SU-DHL-6 (cell line): Measurements from ENCODE around the gene GPR15.

ENCODE experiments used
- H2AFZ ChIP-seq: fragments of 200-600 bp; sonication (generic); 2 replicates; pipeline ENCODE4 v1.6.1; 2014; ENCODE audit warnings: low read depth, mild to moderate bottlenecking, moderate library complexity, mixed read lengths, antibody characterized with exemption, low read length; ENCODE audit not compliant: severe bottlenecking
- H3F3A ChIP-seq: fragments of 200-600 bp; shearing (Covaris generic); 2 replicates; pipeline ENCODE4 v1.6.0; 2016; ENCODE audit warnings: antibody characterized with exemption, mild to moderate bottlenecking; ENCODE audit not compliant: insufficient read depth
- H3K27ac ChIP-seq: fragments of 200-600 bp; sonication (generic); 2 replicates; pipeline ENCODE4 v1.5.1; 2016; ENCODE audit warnings: low read depth, mild to moderate bottlenecking, low read length, moderate library complexity, mixed read lengths
- H3K27me3 ChIP-seq: fragments of 200-600 bp; sonication (generic), shearing (Covaris generic); 2 replicates; pipeline ENCODE4 v1.6.0; 2014; ENCODE audit warnings: mild to moderate bottlenecking, low read length
- H3K36me3 ChIP-seq: fragments of 200-600 bp; sonication (generic); 2 replicates; pipeline ENCODE4 v1.6.1; 2014; ENCODE audit warnings: mild to moderate bottlenecking, low read length, mixed read lengths
- H3K4me2 ChIP-seq: fragments of 300-600, 200-600 bp; shearing (Covaris generic), sonication (generic); 2 replicates; pipeline ENCODE4 v1.6.0; 2014; ENCODE audit warnings: low read length, low read depth, mild to moderate bottlenecking; ENCODE audit not compliant: poor library complexity, severe bottlenecking
- H3K4me3 ChIP-seq: fragments of 200-600 bp; sonication (generic); 2 replicates; pipeline ENCODE4 v1.5.1; 2014; ENCODE audit warnings: antibody characterized with exemption, low read length, mild to moderate bottlenecking, mixed read lengths; ENCODE audit not compliant: insufficient read depth, poor library complexity, severe bottlenecking
- H3K79me2 ChIP-seq: fragments of 200-600 bp; sonication (generic); 2 replicates; pipeline ENCODE4 v1.6.1; 2014; ENCODE audit warnings: mild to moderate bottlenecking, low read length, moderate library complexity; ENCODE audit not compliant: insufficient read depth
- H3K9ac ChIP-seq: fragments of 200-600 bp; sonication (generic); 2 replicates; pipeline ENCODE4 v1.7.0; 2014; ENCODE audit warnings: mild to moderate bottlenecking, low read length
- H3K9me2 ChIP-seq: fragments of 200-600 bp; sonication (generic); replicated peaks from 2 replicates; pipeline ENCODE4 v1.6.1; 2014; ENCODE audit warnings: low read length; ENCODE audit not compliant: insufficient read depth
- H3K9me3 ChIP-seq: fragments of 200-600 bp; sonication (generic); 2 replicates; pipeline ENCODE4 v1.6.1; 2014; ENCODE audit warnings: low read length, mixed read lengths; ENCODE audit not compliant: insufficient read depth
- H4K20me1 ChIP-seq: fragments of 200-600 bp; sonication (generic); 2 replicates; pipeline ENCODE4 v1.6.1; 2014; ENCODE audit warnings: low read depth, mild to moderate bottlenecking, antibody characterized with exemption, low read length, moderate library complexity, mixed read lengths
- EZH2phosphoT487 ChIP-seq: fragments of 200-600 bp; sonication (generic), shearing (Covaris generic); conservative IDR thresholded peaks from 2 replicates; pipeline ENCODE4 v1.6.1; 2018; ENCODE audit warnings: mild to moderate bottlenecking, antibody characterized with exemption, low read length, moderate library complexity, mixed read lengths
- TF ChIP-seq, protein P1 (sequence below): fragments of 200-600 bp; sonication (generic); IDR thresholded peaks from one replicate; pipeline ENCODE4 v1.5.1; 2017; ENCODE audit warnings: antibody characterized with exemption, mild to moderate bottlenecking, low read length, moderate library complexity; ENCODE audit not compliant: insufficient read depth, poor library complexity, severe bottlenecking

The GPR15 gene

GRCh38 chr3:98521897-98522543, 9.8 kb upstream of the GPR15 start:
- no peaks in the 10 kb centered on the region for H3F3A ChIP-seq
- H2AFZ ChIP-seq, result peak overlapping the region; percentile 14
- TF ChIP-seq, protein P1, sequence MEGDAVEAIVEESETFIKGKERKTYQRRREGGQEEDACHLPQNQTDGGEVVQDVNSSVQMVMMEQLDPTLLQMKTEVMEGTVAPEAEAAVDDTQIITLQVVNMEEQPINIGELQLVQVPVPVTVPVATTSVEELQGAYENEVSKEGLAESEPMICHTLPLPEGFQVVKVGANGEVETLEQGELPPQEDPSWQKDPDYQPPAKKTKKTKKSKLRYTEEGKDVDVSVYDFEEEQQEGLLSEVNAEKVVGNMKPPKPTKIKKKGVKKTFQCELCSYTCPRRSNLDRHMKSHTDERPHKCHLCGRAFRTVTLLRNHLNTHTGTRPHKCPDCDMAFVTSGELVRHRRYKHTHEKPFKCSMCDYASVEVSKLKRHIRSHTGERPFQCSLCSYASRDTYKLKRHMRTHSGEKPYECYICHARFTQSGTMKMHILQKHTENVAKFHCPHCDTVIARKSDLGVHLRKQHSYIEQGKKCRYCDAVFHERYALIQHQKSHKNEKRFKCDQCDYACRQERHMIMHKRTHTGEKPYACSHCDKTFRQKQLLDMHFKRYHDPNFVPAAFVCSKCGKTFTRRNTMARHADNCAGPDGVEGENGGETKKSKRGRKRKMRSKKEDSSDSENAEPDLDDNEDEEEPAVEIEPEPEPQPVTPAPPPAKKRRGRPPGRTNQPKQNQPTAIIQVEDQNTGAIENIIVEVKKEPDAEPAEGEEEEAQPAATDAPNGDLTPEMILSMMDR, result no peak
- TF ChIP-seq EZH2phosphoT487, result no peak
- H3K79me2 ChIP-seq, result peaks cover 46% of the 10 kb centered on the region
- peak overlapping the region; percentile 92 for H3K4me2 ChIP-seq
- peak overlapping the region; percentile 86 for H3K9ac ChIP-seq
- peaks cover 5% of the 10 kb centered on the region; the same call in 1 of the 2 replicates for H4K20me1 ChIP-seq
- H3K27me3 ChIP-seq, result no peaks in the 10 kb centered on the region
- peak overlapping the region; percentile 37 for H3K27ac ChIP-seq
- H3K36me3 ChIP-seq, result peaks cover 40% of the 10 kb centered on the region
- H3K9me2 ChIP-seq, result no peaks in the 10 kb centered on the region
- peak overlapping the region; percentile 84 for H3K4me3 ChIP-seq
- H3K9me3 ChIP-seq, result no peaks in the 10 kb centered on the region

- Histone ChIP-seq H4K20me1 (peaks cover 5% of the 10 kb centered on the region; the same call in 1 of the 2 replicates), H3K79me2 (peaks cover 46% of the 10 kb centered on the region), H3K27ac (peak within 1 kb of the TSS; percentile 37), H3K9ac (peak within 1 kb of the TSS; percentile 86), H2AFZ (peak within 1 kb of the TSS; percentile 88), H3K9me3 (no peaks in the 10 kb centered on the region), H3K9me2 (no peaks in the 10 kb centered on the region), H3F3A (no peaks in the 10 kb centered on the region), H3K27me3 (no peaks in the 10 kb centered on the region), H3K4me2 (peak within 1 kb of the TSS; percentile 92), H3K4me3 (peak within 1 kb of the TSS; percentile 84), H3K36me3 (peaks cover 34% of the 10 kb centered on the region)
- TF ChIP-seq EZH2phosphoT487, result no peak
- TF ChIP-seq, protein P1, result no peak
These were observed 9.1 kb upstream of the GPR15 start, which contains the start of gene CLDND1 for GRCh38 chr3:98522544-98523281. TSS of gene CLDND1 (minus strand) at chr3:98522902. CDS start at chr3:98521424, 1,478 bp downstream.

GRCh38 chr3:98525494-98525893, 6.3 kb upstream of the GPR15 start:
- Histone ChIP-seq H3K9me3 (no peaks in the 10 kb centered on the region), H3K4me2 (peak overlapping the region; percentile 27), H4K20me1 (peaks cover 3% of the 10 kb centered on the region; the same call in 1 of the 2 replicates), H3K4me3 (no peak overlapping the region), H3F3A (peaks cover 14% of the 10 kb centered on the region; the same call in 1 of the 2 replicates), H3K9me2 (no peaks in the 10 kb centered on the region), H3K36me3 (peaks cover 9% of the 10 kb centered on the region), H2AFZ (no peak overlapping the region), H3K27ac (no peak overlapping the region), H3K9ac (no peak overlapping the region), H3K27me3 (no peaks in the 10 kb centered on the region), H3K79me2 (peaks cover 22% of the 10 kb centered on the region)
- no peak for TF ChIP-seq EZH2phosphoT487
